CD1c-positive myeloid dendritic cell (primary cell): ENCODE data around the gene CCSER1.
"Not testable (repeated sequence)": the region's sequence is repeated elsewhere in the genome, so short reads cannot be mapped to it uniquely, and the experiment has no call there.

Experiments
- DNase-seq: peaks from one replicate; pipeline ENCODE4 v3.0.0-alpha.2; 2016; ENCODE audit errors: extremely low spot score

The CCSER1 gene

GRCh38 chr4:91147067-91147466, 1019.9 kb downstream of the CCSER1 start:
- no peak for DNase-seq

- not testable (repeated sequence) for DNase-seq
These were observed 1026.8 kb downstream of the CCSER1 start for GRCh38 chr4:91154041-91154440.

- not testable (repeated sequence) for DNase-seq
These were observed 1040.9 kb downstream of the CCSER1 start for GRCh38 chr4:91167864-91168653.

- DNase-seq = no peak
These were observed 1043.6 kb downstream of the CCSER1 start for GRCh38 chr4:91170768-91171167.

- no peak for DNase-seq
These were observed 1044.0 kb downstream of the CCSER1 start for GRCh38 chr4:91171217-91171616.

GRCh38 chr4:91185061-91185460, 1057.9 kb downstream of the CCSER1 start:
- DNase-seq = not testable (repeated sequence)

GRCh38 chr4:91198951-91199350, 1071.8 kb downstream of the CCSER1 start:
- DNase-seq = no peak

- DNase-seq = no peak
These were observed 1080.3 kb downstream of the CCSER1 start for GRCh38 chr4:91207535-91207934.

GRCh38 chr4:91212211-91212610, 1085.0 kb downstream of the CCSER1 start:
- no peak for DNase-seq

GRCh38 chr4:91217831-91218403, 1090.7 kb downstream of the CCSER1 start:
- not testable (repeated sequence) for DNase-seq

- DNase-seq = no peak
These were observed 1093.1 kb downstream of the CCSER1 start for GRCh38 chr4:91220315-91220714.

GRCh38 chr4:91222014-91222413, 1094.8 kb downstream of the CCSER1 start:
- no peak for DNase-seq

- DNase-seq = no peak
These were observed 1099.7 kb downstream of the CCSER1 start for GRCh38 chr4:91226867-91227266.

- no peak for DNase-seq
These were observed 1101.5 kb downstream of the CCSER1 start for GRCh38 chr4:91228659-91229058.

- no peak for DNase-seq
These were observed 1106.0 kb downstream of the CCSER1 start for GRCh38 chr4:91233164-91233563.

GRCh38 chr4:91243132-91243531, 1115.9 kb downstream of the CCSER1 start:
- DNase-seq = no peak

- DNase-seq = no peak
These were observed 1128.8 kb downstream of the CCSER1 start for GRCh38 chr4:91256043-91256442.

GRCh38 chr4:91256751-91257150, 1129.6 kb downstream of the CCSER1 start:
- DNase-seq = no peak

GRCh38 chr4:91257721-91258120, 1130.5 kb downstream of the CCSER1 start:
- DNase-seq = no peak

- DNase-seq = no peak
These were observed 1131.1 kb downstream of the CCSER1 start for GRCh38 chr4:91258326-91258725.

GRCh38 chr4:91267543-91267942, 1140.3 kb downstream of the CCSER1 start:
- no peak for DNase-seq

GRCh38 chr4:91268481-91268880, 1141.3 kb downstream of the CCSER1 start:
- not testable (repeated sequence) for DNase-seq

GRCh38 chr4:91268913-91269312, 1141.7 kb downstream of the CCSER1 start:
- DNase-seq = no peak
